Erythroblast (primary cell): ENCODE data around the gene PKM.

Experiments used
- GATA1 ChIP-seq: IDR thresholded peaks from 2 replicates; pipeline ENCODE4 v1.6.1; 2011; ENCODE audit warnings: low read depth, mild to moderate bottlenecking, control low read depth, low read length, moderate library complexity
- POLR2A ChIP-seq: IDR thresholded peaks from 2 replicates; pipeline ENCODE4 v1.6.1; 2011; ENCODE audit warnings: mild to moderate bottlenecking, low read length

- TF ChIP-seq POLR2A: no peak
- TF ChIP-seq GATA1: no peak
These were observed 62.7 kb downstream of the PKM start for GRCh38 chr15:72168131-72168807.
